ENCODE results near the gene NDUFS7.

The NDUFS7 gene

DNA sequence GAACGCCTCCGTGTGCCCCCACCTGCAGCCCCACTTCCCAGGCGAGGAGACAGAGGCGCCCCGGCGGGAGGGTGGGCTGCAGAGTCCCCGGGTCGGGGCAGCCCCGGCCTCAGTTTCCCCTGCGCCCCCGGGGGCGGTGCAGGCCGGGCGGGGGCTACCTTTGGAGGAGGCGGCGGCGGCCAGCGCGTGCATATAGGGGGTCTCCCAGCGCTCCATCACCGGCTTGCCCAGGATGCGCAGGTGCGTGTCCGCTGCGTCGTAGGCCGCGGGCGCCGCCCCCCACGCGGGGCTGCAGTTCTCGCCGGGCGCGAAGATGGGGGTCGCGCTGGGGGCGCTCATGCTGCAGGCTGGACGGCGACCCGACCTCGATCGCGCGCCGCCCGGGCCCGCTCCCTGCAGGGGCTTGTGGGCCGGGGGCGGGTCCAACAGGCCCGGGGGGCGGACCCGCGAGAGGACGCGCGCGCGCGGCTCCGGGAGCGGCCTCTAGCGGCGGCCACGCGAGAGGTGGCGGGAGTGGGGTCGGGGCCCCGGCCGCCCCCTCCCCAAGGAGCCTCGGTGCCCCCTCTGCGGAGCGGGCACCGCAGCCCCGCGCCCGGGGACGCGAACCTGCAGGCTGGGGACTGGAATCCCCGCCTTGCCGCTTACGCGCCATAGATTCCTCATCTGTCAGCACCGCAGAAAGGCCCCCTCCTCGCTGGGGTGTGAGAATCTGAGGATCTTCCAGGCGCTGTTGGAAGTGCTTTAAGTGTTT, 17.6 kb downstream of the NDUFS7 start, which contains the start of gene GAMT:
GAMT (minus strand) TSS at position 405 of the 751 bp plus-strand sequence; CDS start at position 339, 66 bp downstream.
- no peak for DNase-seq

DNA sequence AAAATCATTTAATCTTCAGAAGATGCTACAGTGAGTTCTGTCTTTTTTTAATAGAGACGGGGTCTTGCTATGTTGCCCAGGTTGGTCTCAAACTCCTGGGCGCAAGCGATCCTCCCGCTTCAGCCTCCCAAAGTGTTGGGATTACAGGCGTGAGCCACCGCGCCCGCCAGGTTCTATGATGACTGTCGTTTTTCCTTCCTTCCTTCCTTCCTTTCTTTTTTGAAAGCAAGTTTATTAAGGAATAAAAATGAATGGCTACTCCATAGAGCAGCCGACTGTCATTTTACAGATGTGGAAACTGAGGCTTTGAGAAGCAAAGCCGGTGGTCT, 18.1 kb downstream of the NDUFS7 start:
- DNase-seq, result no peak

GRCh38 chr19:1402411-1403070, 18.8 kb downstream of the NDUFS7 start:
- no peak for DNase-seq

GRCh38 chr19:1406774-1407527, 23.2 kb downstream of the NDUFS7 start:
- peak; percentile 98 for DNase-seq

DNA sequence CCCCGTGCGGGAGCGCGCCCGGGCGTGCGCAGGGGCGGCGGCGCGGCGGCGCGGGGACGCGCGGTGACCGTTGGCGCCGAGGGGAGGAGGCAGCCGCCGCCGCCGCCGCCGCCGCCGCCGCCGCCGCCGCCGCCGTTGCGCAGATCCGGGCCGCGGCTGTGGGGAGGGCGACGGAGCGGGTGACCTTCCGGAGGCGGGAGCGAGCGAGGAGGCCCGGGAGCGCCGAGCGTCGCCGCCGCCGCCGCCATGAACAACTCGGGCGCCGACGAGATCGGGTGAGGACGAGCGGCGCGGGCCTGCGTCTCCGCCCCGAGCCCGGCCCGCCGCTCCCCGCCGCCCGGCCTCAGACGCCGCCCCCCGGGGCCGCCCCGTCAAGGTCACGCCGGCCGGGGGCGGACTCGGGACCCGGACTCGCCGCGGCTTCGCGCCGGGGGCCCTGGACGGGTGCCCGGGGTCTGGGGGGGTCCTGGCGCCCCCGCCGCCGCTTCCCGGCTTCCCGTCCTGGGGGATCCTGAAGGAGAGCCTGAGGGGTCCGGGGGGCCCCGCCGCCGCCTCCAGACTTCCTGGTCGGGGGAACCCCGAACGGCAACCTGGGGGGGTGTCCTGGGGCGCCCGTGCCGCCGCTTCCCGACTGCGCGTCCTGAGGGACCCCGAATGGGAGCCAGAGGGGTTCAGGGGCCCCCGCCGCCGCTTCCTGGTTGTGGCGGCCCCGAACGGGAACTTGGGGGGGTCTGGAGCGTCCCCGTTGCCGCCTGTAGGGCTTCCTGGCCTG, 24.0 kb downstream of the NDUFS7 start, which contains the start of gene DAZAP1:
DAZAP1 (plus strand) TSS at position 59 of the 772 bp plus-strand sequence; CDS start at position 247, 188 bp downstream.
- no peak for DNase-seq

- no peak for DNase-seq
Observed at GRCh38 chr19:1408300-1409203, 24.8 kb downstream of the NDUFS7 start.

- DNase-seq, result no peak
Observed at GRCh38 chr19:1409204-1410005, 25.7 kb downstream of the NDUFS7 start.

DNA sequence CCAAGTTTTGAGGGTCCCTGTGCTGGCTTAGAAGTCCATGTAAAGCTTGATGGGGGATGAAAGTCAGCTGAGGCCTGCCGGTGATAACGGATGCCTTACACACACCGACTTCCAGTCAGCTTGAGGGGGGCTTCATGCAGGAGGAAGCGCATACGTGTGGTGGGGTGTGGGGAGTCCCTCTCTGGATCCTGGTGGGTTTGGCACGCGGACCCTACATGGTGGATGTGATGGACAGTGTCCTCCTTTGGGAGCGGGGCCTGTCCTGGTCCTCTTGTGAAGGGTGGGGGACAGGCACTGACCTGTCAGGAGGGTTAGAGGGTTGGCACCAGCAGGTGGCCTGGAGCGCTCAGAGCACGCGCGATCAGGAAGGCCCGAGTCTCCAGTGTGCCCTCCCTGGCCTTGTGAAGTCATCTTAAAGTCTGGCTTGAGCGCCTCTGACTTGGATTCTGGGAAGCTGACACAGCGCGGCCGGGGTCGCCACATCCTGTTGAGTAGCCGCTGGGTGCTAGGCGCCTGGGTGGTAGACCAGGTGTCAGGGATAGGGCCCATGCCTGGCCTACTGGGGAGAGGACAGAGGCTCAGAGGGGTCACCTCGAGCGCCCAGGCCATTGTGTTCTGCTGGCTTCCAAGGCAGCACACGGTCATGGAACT, 26.6 kb downstream of the NDUFS7 start:
- DNase-seq, result no peak

DNA sequence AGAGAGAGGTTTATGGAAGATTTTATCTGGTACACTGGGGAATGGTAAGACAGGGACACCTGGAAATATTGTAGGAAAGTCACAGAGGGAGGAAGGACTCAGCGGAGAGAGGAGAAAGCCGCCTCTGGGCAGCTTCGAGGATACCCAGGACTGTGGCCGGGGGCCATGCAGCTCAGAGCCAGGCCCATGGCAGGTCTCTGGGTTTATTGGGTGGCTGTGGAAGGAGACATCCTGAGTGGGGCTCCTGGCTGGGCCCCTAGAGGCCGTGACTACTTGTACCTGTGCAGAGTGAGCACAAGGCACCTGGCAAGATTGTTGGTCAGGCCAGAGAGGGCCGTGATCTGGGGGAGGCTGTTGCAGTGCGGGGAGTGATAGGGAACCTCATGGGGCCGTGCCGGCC, 27.1 kb downstream of the NDUFS7 start:
- DNase-seq, result no peak

- no peak for DNase-seq
Observed at GRCh38 chr19:1411255-1412191, 27.8 kb downstream of the NDUFS7 start.

- no peak for DNase-seq
Observed at GRCh38 chr19:1412323-1412923, 28.7 kb downstream of the NDUFS7 start.

GRCh38 chr19:1412995-1413800, 29.5 kb downstream of the NDUFS7 start:
- DNase-seq, result no peak

DNA sequence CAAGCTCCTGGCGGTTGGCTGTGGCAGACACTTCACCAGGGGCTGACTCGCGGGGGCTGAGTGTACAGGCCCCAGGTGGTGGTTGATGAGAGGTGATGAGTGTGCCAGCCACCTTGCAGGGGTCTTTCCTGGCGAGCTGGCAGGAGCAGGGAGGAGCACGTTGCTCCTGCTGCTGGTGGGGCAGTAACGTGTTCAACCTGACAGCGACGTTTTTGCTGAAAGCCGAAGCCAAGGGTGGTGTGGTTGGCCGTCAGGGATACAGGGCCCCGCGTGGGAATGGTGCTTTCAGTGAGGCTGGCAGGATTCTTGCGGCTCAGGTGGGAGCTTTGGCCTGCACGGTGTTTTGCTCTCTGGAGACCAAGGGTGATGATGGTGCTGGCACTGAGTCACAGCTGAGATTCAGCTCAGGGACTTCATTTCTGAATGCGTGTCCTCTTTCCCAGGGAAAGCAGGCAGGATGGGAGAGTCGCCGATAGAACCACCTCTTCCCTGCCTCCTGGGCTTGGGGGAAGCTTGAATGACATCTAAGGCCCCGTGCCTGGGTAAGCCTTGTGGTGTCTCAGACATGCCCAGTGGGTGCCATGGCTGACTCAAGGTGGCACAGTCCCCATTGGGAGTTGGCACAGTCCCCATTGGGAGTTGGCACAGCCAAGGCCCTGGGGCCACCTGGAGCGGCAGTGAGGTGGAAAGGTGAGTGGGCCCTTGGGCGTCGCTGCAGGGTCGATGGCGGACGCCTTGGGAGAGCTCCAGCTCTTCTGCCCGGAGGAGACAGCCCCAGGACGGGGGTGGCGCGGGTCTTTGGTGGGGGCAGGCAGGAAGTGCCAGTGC, 32.5 kb downstream of the NDUFS7 start:
- DNase-seq, result no peak

- DNase-seq, result no peak
Observed at GRCh38 chr19:1417145-1417544, 33.4 kb downstream of the NDUFS7 start.

GRCh38 chr19:1417681-1418495, 34.2 kb downstream of the NDUFS7 start:
- no peak for DNase-seq

GRCh38 chr19:1418496-1418775, 34.7 kb downstream of the NDUFS7 start:
- DNase-seq, result no peak

Data from NCI-H1105 (cell line).